ENCODE data around the gene CDSN.
"Not testable (repeated sequence)": the region's sequence is repeated elsewhere in the genome, so short reads cannot be mapped to it uniquely, and the experiment has no call there.

Gene CDSN

GRCh38 chr6:31081872-31082271 lies 38.4 kb downstream of the CDSN start:
- no peak for FAIRE-seq

- no peak for FAIRE-seq
Observed at GRCh38 chr6:31079656-31080261, 40.5 kb downstream of the CDSN start.

GRCh38 chr6:31076611-31077010 lies 43.6 kb downstream of the CDSN start:
- FAIRE-seq: no peak

GRCh38 chr6:31075528-31075927 lies 44.7 kb downstream of the CDSN start:
- no peak for FAIRE-seq

- no peak for FAIRE-seq
Observed at GRCh38 chr6:31074401-31074800, 45.8 kb downstream of the CDSN start.

- no peak for FAIRE-seq
Observed at GRCh38 chr6:31070711-31071197, 49.5 kb downstream of the CDSN start.

- FAIRE-seq: peak; percentile 80
Observed at GRCh38 chr6:31068669-31069340, 51.4 kb downstream of the CDSN start.

- not testable (repeated sequence) for FAIRE-seq
Observed at GRCh38 chr6:31067891-31068668, 52.2 kb downstream of the CDSN start.

- not testable (repeated sequence) for FAIRE-seq
Observed at GRCh38 chr6:31067028-31067427, 53.2 kb downstream of the CDSN start.

GRCh38 chr6:31065556-31065955 lies 54.7 kb downstream of the CDSN start:
- FAIRE-seq: no peak

Measured in islet of Langerhans (tissue), 1 donor.